Fibroblast of skin of abdomen (primary cell): ENCODE results near the gene SLC5A5. TPM values are rescaled to one million over a fixed set of nuclear protein-coding genes. Genes with fewer than 3 reads are reported as not detected.
A peak's percentile ranks its signal among the peaks of the same experiment; 100 is the strongest.

Source experiments
- DNase-seq: peaks from one replicate; pipeline ENCODE4 v3.0.0-alpha.2; 2013
- polyA plus RNA-seq, 2 experiments: library from polyadenylated mRNA; unstranded; fragments of 120-200 nt; gene quantifications; one replicate each; pipeline ENCODE4 v1.2.1, GENCODE V29; 2013; ENCODE audit not compliant: insufficient read length in 2 of 2

The SLC5A5 gene
- not detected for polyA plus RNA-seq (2013, experiment 1 of 2; ENCODE audit: insufficient read length)
- not detected for polyA plus RNA-seq (2013, experiment 2 of 2; ENCODE audit: insufficient read length)

DNA sequence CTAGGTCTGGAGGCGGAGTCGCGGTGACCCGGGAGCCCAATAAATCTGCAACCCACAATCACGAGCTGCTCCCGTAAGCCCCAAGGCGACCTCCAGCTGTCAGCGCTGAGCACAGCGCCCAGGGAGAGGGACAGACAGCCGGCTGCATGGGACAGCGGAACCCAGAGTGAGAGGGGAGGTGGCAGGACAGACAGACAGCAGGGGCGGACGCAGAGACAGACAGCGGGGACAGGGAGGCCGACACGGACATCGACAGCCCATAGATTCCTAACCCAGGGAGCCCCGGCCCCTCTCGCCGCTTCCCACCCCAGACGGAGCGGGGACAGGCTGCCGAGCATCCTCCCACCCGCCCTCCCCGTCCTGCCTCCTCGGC, at the start of gene SLC5A5:
TSS of gene SLC5A5 (plus strand) at position 68 of the 373 bp plus-strand sequence. CDS start 375 bp downstream, outside the sequence.
- DNase-seq, result no peak

DNA sequence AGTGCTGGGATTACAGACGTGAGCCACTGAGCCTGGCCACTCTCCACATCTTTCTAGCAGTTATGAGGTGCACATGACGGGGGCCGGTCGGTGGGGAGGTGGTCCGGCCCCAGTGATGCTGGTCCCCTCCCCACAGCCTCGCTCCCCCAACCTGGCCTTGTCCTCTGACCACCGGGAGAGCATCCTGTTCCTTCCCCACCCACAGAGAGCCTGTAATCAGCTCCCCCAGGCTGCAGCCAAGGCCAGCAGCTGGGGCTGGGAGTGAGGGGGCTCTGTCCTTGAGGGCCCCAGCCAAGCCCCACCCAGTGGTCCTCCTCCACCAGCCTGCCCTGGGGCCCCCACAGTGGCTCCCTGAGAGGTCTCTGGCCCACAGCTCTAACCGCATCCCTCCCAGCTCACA, 47.4 kb upstream of the SLC5A5 start:
- no peak for DNase-seq

GRCh38 chr19:17826508-17827056, 45.2 kb upstream of the SLC5A5 start:
- DNase-seq, result no peak

- peak; percentile 48 for DNase-seq
These were observed 41.7 kb upstream of the SLC5A5 start for GRCh38 chr19:17829855-17830566.

DNA sequence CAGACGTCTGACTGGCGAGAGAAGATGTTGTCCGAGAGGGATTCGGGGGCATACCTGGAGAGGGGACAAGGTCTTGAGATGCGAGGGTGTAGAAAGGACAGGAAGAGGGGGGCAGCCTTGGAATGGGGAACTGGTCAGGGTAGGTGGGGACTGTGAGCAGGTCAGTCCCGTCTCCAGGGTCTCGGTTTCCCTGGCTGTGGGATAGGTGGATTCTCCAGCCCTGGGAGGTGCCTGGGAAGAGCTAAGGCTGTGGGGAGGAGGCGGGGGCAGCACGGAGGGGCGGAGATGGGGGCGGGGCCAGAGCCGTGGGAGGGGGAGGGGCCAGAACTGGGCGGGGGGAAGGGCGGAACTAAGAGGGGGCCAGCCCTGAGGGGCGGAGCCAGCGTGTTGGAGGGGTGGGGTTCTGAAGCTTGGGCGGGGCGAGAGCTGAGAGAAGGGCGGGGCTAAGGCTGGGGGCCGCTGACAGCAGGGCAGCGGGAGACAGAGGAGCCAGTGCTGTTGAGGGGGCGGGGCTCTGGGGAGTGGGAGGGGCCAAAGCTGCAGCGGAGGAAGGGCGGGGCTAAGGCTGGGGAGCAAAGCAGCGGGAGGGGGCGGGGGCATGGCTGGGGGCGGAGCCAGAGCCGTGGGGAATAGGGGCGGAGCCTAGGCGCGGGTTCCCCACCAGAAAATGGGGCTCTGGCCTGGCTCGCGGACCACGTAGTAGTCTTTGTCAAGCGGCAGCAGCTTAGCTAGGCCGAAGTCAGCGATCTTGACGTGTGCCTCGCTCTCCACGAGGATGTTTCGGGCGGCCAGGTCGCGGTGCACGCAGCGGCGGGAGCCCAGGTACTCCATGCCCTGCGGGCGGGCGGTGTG, 41.0 kb upstream of the SLC5A5 start:
- DNase-seq, result peak; percentile 81

- DNase-seq, result no peak
These were observed 40.3 kb upstream of the SLC5A5 start for GRCh38 chr19:17831419-17831888.

DNA sequence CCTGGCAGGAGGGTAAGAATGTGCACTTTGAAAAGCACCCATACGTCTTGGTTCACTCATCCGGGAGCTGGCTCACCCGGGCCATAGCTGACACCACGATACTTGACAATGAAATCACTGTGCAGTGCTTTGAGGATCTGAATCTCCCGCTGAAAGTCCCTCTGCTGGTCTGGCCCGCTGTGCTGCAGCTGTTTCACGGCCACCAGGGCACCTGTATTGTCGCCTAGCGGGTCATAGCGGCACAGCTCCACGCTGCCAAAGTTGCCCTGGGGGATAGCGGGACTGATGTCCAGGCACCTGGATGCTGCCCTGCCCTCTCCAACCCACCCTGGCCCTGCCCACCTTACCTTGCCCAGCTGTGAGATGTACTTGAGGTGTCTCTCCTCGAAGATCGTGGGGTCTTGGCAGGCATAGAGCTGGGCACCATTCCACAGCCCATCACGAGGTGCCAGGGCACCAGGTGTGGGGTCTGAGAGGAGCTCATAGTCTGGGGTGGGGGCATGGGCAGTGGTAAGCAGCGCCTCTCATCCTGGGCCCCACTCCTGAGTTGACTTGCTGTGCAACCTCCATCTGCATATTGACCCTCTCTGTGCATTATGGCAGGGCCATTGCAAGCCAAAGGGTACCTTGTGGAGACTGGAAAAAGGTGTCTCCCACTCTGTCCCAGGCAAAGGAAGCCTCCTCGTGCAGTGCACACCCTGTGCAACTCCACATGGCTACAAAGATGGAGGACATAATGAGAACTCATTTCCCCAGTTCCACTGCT, 39.1 kb upstream of the SLC5A5 start:
- no peak for DNase-seq

GRCh38 chr19:17834350-17835181, 37.2 kb upstream of the SLC5A5 start:
- no peak for DNase-seq

DNA sequence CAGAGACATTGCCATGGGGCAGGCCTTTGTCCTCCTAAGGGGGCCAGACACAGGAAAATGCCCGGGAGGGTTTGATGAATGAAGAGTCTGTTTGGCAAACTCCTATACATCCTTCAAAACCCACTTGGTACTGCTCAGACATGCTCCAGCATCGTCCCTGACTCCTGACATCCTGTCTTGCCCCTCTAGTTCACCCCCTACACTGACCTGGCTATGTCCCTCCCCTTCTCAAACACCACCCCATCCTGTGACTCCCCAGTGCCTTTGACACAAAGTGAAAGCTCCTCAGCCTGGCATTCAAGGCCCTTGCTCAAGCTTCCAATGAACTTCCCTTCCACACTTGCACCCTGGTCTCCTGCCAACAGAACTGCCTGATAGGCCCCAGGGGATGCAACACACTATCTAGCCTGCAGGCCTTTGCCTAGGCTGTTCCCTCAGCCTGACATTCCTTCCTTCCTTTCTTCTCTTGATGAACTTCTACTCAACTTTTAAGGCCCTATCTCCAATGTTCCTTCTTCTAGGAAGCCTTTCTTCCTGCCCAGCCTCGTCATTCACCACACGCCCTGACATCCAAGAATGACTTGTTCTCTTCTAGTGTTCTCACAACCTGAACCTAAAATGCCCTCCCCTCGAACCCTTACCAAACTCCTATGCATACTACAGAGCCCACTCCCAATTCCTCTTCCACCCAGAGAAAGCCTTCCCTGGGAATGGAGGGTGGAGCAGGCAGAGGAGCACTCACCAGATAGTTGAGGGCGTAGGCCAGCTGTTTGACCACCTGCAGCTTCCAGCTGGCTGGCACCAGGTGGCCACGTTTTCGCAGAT, 36.4 kb upstream of the SLC5A5 start:
- DNase-seq, result no peak

DNA sequence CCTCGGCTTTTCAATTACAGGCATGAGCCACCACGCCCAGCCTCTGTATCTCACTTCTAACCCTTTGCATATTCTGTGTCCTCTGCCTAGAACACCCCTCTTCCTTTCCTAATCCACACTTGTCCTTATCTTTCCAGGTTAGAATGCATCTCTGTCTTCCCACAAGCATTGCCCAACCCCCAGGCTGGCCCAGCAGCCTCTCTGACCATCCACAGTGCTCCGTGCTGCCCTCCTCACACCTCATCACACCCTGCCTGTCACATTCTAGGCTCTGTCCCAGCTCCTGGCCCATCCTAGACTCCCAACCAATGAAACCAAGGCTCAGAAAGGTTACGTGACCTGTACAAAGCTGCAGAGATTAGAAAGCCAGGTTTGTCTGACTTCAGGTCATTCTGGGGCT, 35.2 kb upstream of the SLC5A5 start:
- DNase-seq, result no peak

GRCh38 chr19:17837972-17838371, 33.8 kb upstream of the SLC5A5 start:
- no peak for DNase-seq

DNA sequence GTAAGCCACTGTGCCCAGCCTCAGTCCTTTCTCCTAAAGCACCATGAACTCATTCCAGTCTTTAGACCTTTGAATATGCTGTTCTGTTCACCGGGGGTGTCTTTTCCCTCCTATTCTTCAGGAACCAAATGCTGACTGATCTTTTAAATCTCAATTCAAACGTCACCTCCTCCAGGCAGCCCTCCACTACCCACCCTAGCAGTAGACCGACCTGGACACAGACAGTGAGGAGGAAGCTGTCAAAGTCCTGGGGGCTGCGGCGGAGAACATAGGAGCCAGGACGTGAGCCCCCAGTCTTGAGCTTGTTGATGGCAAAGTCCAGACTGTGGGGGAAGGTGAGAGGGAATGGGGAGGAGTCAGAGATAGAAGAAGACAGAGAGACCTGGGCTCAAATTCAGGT, 31.7 kb upstream of the SLC5A5 start:
- DNase-seq, result no peak

DNA sequence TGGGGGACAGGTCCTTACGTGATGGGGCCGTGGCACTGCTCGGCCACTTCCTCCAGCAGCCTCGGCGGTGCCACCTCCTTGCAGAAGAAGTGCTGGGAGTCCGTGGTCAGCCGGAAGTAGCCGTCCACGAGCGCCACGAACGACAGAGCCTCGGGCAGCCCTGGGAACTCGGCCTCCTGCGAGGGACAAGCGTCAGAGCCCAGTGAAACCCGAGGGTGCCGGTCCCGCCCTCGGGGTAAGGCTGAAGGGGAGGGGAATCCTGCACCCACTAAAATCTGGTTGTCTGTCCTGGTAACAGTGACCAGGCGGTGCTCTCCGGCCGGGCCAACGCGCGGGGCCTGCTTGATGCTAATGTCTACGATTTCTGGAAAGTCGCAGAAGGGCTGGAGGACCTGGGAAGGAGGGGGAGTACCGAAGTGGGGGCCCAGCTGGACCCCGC, 30.4 kb upstream of the SLC5A5 start:
- DNase-seq, result no peak

DNA sequence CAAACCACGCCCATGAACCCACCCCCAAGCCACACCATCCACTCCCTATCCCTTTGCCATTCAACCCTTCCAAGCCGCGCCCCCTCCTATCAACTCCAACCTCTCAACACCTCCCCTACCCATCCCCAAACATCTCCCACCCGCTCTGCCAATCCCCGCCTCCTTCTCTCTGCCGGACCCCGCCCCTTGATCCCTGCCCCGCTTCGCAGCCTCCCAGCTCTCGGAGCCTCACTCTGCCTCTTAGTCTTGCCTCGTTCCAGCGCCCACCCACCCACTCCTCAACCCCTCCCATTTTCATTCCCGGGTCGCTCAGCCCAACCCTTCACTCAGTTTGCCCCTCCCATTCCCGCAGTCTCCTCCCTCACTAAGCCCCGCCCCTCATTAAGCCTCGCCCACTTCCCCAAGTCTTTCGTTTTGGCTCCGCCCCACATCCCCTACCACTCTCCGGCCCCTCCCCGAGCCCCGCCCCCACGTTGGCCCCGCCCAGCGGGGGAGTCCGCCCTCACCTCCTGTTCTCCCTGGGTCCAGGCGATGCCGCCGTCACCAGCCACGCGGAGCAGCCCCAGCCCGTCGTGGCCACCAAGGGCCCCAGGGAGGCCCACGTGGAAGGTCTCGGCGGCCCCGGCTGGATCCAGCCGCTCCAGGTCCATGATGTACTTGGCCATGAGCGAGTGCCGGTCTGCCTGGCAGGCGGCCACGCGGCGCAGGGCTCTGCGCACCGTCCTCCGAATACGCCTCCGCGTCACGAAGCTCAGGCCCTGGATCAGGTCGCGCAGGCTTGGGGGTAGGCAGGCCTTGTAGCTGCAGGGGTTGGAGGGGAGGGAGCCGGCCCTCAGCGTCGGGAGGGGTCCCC, 29.7 kb upstream of the SLC5A5 start:
- peak; percentile 82 for DNase-seq

DNA sequence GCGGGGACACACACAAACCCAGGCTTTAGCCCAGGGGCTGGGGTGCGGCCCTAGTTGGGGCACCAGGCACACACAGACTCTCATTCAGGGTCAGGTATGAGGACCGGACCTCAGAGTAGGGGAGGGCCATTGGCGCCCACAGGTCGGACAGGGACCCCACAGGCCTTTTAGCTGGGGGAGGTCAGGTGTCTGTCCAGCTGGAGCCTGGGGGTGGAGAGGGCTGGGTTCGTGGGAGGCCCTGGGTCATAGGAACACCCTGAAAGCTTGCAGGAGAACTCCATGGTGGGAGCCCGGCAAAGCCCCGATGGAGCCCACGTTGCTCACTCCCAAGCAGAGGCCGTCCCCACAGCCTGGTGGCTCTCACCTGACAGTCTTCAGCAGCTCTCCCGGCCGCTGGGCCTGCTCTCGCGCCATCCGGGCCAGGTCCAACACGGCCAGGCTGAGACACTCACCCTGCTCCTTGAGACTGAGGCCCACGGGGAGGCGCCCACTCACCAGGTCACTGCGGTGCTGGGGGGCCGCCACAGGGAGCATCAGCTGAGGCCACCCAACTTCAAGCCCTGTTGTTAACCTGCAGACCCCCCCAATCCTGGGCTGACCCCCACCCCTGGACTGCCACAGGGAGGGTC, 29.0 kb upstream of the SLC5A5 start:
- DNase-seq, result no peak

DNA sequence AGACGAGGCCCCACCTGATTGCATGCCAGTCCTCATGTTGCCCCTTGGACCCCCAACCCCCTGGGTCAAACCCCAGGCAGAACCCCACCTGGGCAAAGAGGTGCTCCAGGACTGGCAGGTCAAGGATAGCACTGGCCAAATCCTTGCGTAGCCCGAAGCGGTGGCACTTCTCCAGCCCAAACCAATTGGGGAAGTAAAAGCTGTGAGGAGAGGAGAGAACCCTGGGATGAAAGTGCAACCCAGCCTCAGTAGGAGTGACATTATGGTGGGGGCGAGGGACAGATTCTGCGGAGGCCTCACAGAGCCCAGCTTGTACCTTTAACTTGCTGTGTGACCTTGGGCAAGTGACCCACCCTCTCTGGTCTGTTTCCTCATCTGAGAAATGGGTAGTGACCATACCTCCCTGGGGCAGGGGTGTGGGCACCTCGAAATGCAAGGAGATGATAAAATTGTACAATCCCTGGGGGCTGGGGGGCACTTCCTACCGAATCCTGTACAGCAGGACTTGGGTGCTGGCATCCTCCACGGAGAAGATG, 28.4 kb upstream of the SLC5A5 start:
- no peak for DNase-seq

DNA sequence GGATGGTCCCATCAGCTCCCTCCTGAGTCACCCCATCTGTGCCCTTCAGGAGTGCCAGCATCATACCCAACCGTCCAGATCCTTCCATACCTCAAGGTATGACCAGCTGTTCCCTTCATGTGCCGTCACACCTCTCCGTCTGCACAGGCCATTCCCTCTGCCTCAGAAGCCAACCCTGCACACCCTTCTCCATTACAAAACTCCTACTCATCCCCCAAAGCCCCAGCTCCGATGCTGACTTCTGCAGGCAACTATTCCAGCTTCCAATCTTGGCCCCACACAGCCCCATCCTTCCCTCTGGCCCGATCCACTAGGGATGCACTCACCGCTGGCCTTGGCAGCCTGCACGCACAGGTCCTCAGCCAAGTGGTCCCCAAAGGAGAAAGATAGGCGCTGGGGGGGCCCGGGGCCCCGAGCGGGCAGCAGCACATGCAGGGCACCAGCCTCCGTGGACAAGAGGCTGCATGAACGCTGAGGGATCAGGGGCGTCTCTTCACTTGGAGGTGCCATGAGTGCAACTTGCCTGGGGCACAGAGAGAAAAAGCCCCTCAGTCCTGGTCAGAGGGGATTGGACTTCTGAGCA, 27.7 kb upstream of the SLC5A5 start:
- DNase-seq, result no peak

DNA sequence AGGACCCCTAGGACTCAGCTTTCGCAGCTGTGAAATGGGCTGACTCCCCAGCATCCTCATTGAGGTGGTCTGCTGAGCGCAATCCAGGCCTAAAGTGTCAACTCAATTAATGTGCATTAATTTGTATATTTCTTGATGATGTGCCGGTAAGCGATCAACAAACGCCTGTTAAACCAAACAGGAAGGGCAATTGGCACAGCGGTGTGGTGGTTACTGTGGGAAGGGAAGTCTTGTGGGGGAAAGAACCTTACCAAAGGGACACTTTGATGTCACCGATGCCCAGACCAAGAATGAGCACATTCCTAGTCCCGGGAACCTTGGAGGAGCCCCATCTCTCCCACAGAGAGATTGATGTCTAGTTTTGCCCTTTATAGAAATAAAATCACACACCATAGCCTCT, 25.6 kb upstream of the SLC5A5 start:
- DNase-seq, result no peak
